GM12801 (cell line): Measurements from ENCODE around the gene MT1E.

Experiments
- TF ChIP-seq, protein P1 (sequence below): IDR thresholded peaks from one replicate; pipeline ENCODE4 v1.5.1; 2011; ENCODE audit warnings: control low read depth; ENCODE audit not compliant: insufficient read length; ENCODE audit errors: extremely low read depth

Gene MT1E

DNA sequence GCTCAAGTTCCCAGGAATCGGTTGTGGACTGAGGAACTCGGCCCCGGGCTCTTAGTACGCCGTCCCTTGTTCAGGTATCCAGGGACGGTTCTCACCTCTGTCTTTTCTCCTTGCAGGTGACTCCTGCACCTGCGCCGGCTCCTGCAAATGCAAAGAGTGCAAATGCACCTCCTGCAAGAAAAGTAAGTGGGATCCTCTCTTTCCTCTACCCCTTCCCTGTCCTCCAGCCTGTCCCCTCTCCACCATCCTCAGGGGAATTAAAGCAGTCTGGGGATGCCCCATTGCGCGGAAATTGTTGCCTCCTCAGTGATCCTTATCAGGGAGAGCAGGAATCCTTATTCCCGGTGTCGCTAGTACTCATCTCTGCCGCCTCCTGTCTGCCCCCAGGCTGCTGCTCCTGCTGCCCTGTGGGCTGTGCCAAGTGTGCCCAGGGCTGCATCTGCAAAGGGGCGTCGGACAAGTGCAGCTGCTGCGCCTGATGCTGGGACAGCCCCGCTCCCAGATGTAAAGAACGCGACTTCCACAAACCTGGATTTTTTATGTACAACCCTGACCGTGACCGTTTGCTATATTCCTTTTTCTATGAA, 16.6 kb upstream of the MT1E start:
- TF ChIP-seq, protein P1, sequence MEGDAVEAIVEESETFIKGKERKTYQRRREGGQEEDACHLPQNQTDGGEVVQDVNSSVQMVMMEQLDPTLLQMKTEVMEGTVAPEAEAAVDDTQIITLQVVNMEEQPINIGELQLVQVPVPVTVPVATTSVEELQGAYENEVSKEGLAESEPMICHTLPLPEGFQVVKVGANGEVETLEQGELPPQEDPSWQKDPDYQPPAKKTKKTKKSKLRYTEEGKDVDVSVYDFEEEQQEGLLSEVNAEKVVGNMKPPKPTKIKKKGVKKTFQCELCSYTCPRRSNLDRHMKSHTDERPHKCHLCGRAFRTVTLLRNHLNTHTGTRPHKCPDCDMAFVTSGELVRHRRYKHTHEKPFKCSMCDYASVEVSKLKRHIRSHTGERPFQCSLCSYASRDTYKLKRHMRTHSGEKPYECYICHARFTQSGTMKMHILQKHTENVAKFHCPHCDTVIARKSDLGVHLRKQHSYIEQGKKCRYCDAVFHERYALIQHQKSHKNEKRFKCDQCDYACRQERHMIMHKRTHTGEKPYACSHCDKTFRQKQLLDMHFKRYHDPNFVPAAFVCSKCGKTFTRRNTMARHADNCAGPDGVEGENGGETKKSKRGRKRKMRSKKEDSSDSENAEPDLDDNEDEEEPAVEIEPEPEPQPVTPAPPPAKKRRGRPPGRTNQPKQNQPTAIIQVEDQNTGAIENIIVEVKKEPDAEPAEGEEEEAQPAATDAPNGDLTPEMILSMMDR = no peak

DNA sequence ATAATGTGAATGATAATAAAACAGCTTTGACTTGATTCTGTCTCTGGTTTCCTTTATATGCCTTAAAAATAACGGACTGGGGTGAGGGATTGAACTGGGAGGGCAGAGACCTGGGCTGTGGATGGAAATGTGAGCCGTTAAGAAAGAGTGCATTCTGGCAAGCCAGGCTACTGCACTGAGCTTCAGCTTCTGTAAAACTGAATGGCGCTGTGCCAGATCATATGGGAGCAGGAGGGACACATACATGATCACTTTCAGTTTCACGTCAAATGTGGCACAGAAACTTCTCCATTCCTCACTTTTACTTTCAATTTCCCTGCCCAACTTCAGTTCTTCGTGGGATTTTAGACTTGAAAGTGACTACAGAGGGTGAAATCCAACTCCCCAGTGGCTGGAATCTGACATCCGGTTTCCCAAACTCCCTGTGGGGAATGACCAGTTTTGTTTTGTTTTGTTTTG, 16.1 kb upstream of the MT1E start:
- TF ChIP-seq, protein P1 = no peak

DNA sequence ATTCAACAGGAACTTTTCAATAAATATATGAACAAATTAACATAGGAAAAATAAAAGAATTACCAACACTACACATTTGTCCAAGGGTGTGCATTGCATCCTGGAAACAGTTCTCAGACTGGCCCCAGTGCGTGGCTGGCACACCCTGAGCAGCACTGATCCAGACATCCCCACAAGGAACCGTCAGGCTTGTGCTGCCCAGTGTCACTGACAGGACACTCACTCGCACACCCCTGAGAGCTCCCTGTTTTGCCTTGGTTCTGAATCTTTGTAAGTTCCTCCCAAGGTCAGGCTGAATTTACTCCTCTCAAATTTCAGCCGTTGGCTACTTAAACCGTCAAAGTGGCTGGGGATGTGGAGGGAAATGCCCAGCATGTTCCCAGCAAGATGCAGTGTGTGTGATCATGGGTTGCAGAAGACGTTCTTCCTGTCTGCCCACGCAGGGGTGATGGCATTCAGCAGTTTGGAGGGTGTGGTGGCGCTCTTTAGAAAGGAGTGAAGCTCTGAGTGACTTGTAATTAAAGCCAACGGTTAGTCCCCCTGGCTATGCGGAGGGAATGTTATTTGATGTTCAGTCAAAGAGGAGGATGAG, 15.5 kb upstream of the MT1E start:
- TF ChIP-seq, protein P1 = no peak

DNA sequence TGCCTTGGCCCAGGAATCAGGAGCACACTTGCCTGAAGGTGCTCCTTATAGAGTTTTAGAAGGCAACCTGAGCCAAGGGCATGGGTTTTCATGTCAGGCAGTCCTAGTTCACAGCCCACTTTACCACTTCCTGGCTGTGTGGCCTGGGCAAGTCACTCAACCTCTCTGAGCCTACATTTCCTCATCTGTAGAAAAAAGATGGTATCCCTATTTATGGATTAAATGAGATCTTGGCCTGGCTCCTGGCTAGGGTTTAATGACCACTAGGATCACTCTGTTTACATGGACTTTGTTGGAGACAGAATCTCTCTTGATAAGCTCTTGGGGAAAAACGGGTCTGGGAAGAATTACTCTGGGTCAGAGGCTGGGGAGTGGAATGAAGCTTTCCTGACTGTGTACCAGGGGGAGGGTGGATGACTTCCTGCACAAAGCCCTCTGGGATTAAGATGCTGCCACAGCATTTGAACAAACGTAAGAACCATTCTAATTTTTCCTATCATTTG, 14.9 kb upstream of the MT1E start:
- TF ChIP-seq, protein P1 = no peak

DNA sequence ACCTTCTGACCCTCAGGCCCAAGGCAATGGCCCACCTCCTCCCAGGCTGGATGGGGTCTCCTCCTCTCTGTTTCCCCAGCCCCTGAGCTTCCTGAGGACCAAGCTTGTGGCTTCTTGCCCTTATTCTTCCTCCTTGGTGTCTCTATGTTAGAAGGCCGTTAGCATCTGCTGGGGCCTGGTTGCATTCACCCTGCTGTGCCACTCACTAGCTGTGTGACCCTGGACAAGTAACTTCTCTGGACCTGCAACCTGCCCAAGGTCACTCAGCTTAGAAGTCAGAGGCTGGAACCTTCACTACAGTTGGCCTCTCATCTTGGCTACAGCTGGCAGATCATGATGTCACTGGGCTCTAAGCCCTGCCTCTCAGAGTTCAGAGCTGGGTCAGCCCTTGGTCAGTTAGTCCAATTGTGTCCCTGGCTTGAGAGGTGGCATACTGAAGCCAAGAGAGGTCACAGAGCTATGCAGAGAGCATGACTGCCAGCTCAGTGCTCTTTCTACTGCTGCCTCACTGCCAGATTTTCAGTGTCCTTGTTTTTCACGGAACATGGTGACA, 14.2 kb upstream of the MT1E start:
- TF ChIP-seq, protein P1 = no peak

DNA sequence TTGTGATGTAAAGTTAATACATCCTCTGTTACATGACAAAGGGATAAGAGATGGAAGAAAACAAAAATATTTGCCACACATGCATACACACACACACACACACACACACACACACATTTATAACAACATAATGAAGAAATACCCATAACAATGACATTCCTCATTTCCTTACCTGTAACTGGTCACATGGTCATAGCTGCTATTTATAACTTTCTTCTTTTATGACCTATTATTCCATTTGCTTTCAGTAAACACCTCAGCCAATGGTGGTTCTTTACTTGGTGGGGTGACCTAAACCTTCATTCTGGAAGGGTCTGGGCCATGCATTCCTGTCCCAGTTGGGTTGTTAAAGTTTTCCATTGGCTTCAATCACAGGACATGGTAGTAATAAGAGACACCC, 11.9 kb upstream of the MT1E start:
- TF ChIP-seq, protein P1 = no peak

DNA sequence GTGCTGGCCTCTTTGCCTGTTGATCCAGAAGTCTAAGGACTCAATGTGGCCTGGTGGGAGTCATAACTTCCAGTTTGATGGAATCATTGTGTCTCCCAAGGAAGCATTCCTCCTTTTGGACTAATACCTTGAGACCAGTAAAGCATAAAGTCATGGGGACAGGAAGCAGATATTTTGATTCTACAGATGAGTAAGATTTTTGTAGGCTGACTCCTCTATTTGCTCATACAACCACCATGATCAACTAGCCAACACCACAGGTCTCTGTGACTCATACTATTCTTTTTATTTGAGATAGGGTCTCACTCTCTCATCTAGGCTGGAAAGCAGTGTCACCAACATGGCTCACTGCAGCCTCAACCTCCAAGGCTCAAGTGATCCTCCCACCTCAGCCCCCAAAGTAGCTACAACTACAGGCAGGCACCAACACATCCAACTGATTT, 11.0 kb upstream of the MT1E start:
- TF ChIP-seq, protein P1 = no peak
